ENCODE data around the gene MFNG. TPM values are rescaled to one million over a fixed set of nuclear protein-coding genes. Genes with fewer than 3 reads are reported as not detected.

Gene MFNG
- total RNA-seq, 4 donors from 2014 or later: 7.5 to 23.1 (median 18.5) TPM

- DNase-seq (ENCODE audit: extremely low spot score): no peak
- H3K4me3 ChIP-seq: no peak overlapping the region
- WGBS: 24% methylated on average over 14 of the region's 15 CpGs
- no peak overlapping the region for H3K27ac ChIP-seq (replicated peaks in 1 of 4)
- H3K4me1 ChIP-seq: peaks cover 9 to 28% (median 21%) of the 10 kb centered on the region in 4 donors
- intact Hi-C loops (cut with DNase I): no loop called here
- H3K27me3 ChIP-seq: peaks cover 0 to 100% (median 40%) of the 10 kb centered on the region in 4 donors
- TF ChIP-seq POLR2A (IDR thresholded peaks at IDR 0.05; ENCODE audit: low read depth): no peak
- TF ChIP-seq CTCF (IDR thresholded peaks at IDR 0.05): peak; percentile 16 to 50 (median 34)
- H3K36me3 ChIP-seq: no peaks in the 10 kb centered on the region
- H3K9me3 ChIP-seq: peaks cover 0 to 7% (median 3%) of the 10 kb centered on the region in 4 donors
These were observed 57.3 kb downstream of the MFNG start for GRCh38 chr22:37428649-37429586.

GRCh38 chr22:37427711-37428635 is 58.2 kb downstream of the MFNG start:
- WGBS: 47% methylated on average over 9 of the region's 59 CpGs
- TF ChIP-seq CTCF (IDR thresholded peaks at IDR 0.05) (no peak), POLR2AphosphoS5 (IDR thresholded peaks at IDR 0.05) (no peak), EP300 (IDR thresholded peaks at IDR 0.05) (no peak), POLR2A (IDR thresholded peaks at IDR 0.05; ENCODE audit: low read depth) (no peak)
- peaks cover 9 to 24% (median 21%) of the 10 kb centered on the region in 4 donors for H3K4me1 ChIP-seq
- peak overlapping the region; percentile 50 to 57 (median 52) for H3K4me3 ChIP-seq
- H3K27ac ChIP-seq (replicated peaks in 1 of 4): no peak overlapping the region
- intact Hi-C loops (cut with DNase I): no loop called here
- peaks cover 0 to 99% (median 37%) of the 10 kb centered on the region in 4 donors for H3K27me3 ChIP-seq
- H3K9me3 ChIP-seq: peaks cover 0 to 7% (median 3%) of the 10 kb centered on the region in 4 donors
- H3K36me3 ChIP-seq: no peaks in the 10 kb centered on the region
- no peak for DNase-seq (ENCODE audit: extremely low spot score)

- H3K9me3 ChIP-seq: peaks cover 0 to 2% (median under 1%) of the 10 kb centered on the region in 4 donors
- no peak for DNase-seq (ENCODE audit: extremely low spot score)
- peak within 1 kb of the TSS; percentile 50 to 57 (median 52) for H3K4me3 ChIP-seq
- peaks cover 0 to 99% (median 34%) of the 10 kb centered on the region in 4 donors for H3K27me3 ChIP-seq
- WGBS: no CpG with 5 or more reads among the region's 72 CpGs
- TF ChIP-seq POLR2A (IDR thresholded peaks at IDR 0.05; ENCODE audit: low read depth) (no peak), EP300 (IDR thresholded peaks at IDR 0.05) (no peak), CTCF (IDR thresholded peaks at IDR 0.05) (no peak), POLR2AphosphoS5 (IDR thresholded peaks at IDR 0.05) (no peak)
- no peaks in the 10 kb centered on the region for H3K36me3 ChIP-seq
- H3K4me1 ChIP-seq: peaks cover 9 to 24% (median 21%) of the 10 kb centered on the region in 4 donors
- no peak within 1 kb of the TSS for H3K27ac ChIP-seq (replicated peaks in 1 of 4)
- intact Hi-C loops (cut with DNase I): no loop called here
These were observed 59.0 kb downstream of the MFNG start, which contains the start of gene ELFN2 for GRCh38 chr22:37427135-37427710. Gene ELFN2 (minus strand): TSS chr22:37427479. CDS start chr22:37375534, 51,945 bp downstream.

- Histone ChIP-seq H3K36me3 (no peaks in the 10 kb centered on the region), H3K4me3 (peak overlapping the region; percentile 50 to 57 (median 52)), H3K27ac (replicated peaks in 1 of 4) (no peak overlapping the region), H3K4me1 (peaks cover 9 to 24% (median 21%) of the 10 kb centered on the region in 4 donors), H3K9me3 (no peaks in the 10 kb centered on the region), H3K27me3 (peaks cover 0 to 99% (median 33%) of the 10 kb centered on the region in 4 donors)
- intact Hi-C loops (cut with DNase I): no loop called here
- TF ChIP-seq CTCF (IDR thresholded peaks at IDR 0.05): no peak
- no peak for TF ChIP-seq POLR2AphosphoS5 (IDR thresholded peaks at IDR 0.05)
- TF ChIP-seq POLR2A (IDR thresholded peaks at IDR 0.05; ENCODE audit: low read depth): no peak
- WGBS: 6% methylated on average over 8 of the region's 24 CpGs
- DNase-seq (ENCODE audit: extremely low spot score): no peak
These were observed 59.5 kb downstream of the MFNG start for GRCh38 chr22:37426706-37427134.
